SU-DHL-6 (cell line): Measurements from ENCODE around the gene TNFRSF19.

Source experiments
- H2AFZ ChIP-seq: fragments of 200-600 bp; sonication (generic); 2 replicates; pipeline ENCODE4 v1.6.1; 2014; ENCODE audit warnings: low read depth, mild to moderate bottlenecking, moderate library complexity, mixed read lengths, antibody characterized with exemption, low read length; ENCODE audit not compliant: severe bottlenecking
- H3F3A ChIP-seq: fragments of 200-600 bp; shearing (Covaris generic); 2 replicates; pipeline ENCODE4 v1.6.0; 2016; ENCODE audit warnings: antibody characterized with exemption, mild to moderate bottlenecking; ENCODE audit not compliant: insufficient read depth
- H3K27ac ChIP-seq: fragments of 200-600 bp; sonication (generic); 2 replicates; pipeline ENCODE4 v1.5.1; 2016; ENCODE audit warnings: low read depth, mild to moderate bottlenecking, low read length, moderate library complexity, mixed read lengths
- H3K27me3 ChIP-seq: fragments of 200-600 bp; sonication (generic), shearing (Covaris generic); 2 replicates; pipeline ENCODE4 v1.6.0; 2014; ENCODE audit warnings: mild to moderate bottlenecking, low read length
- H3K36me3 ChIP-seq: fragments of 200-600 bp; sonication (generic); 2 replicates; pipeline ENCODE4 v1.6.1; 2014; ENCODE audit warnings: mild to moderate bottlenecking, low read length, mixed read lengths
- H3K4me2 ChIP-seq: fragments of 300-600, 200-600 bp; shearing (Covaris generic), sonication (generic); 2 replicates; pipeline ENCODE4 v1.6.0; 2014; ENCODE audit warnings: low read length, low read depth, mild to moderate bottlenecking; ENCODE audit not compliant: poor library complexity, severe bottlenecking
- H3K4me3 ChIP-seq: fragments of 200-600 bp; sonication (generic); 2 replicates; pipeline ENCODE4 v1.5.1; 2014; ENCODE audit warnings: antibody characterized with exemption, low read length, mild to moderate bottlenecking, mixed read lengths; ENCODE audit not compliant: insufficient read depth, poor library complexity, severe bottlenecking
- H3K79me2 ChIP-seq: fragments of 200-600 bp; sonication (generic); 2 replicates; pipeline ENCODE4 v1.6.1; 2014; ENCODE audit warnings: mild to moderate bottlenecking, low read length, moderate library complexity; ENCODE audit not compliant: insufficient read depth
- H3K9ac ChIP-seq: fragments of 200-600 bp; sonication (generic); 2 replicates; pipeline ENCODE4 v1.7.0; 2014; ENCODE audit warnings: mild to moderate bottlenecking, low read length
- H3K9me2 ChIP-seq: fragments of 200-600 bp; sonication (generic); replicated peaks from 2 replicates; pipeline ENCODE4 v1.6.1; 2014; ENCODE audit warnings: low read length; ENCODE audit not compliant: insufficient read depth
- H3K9me3 ChIP-seq: fragments of 200-600 bp; sonication (generic); 2 replicates; pipeline ENCODE4 v1.6.1; 2014; ENCODE audit warnings: low read length, mixed read lengths; ENCODE audit not compliant: insufficient read depth
- H4K20me1 ChIP-seq: fragments of 200-600 bp; sonication (generic); 2 replicates; pipeline ENCODE4 v1.6.1; 2014; ENCODE audit warnings: low read depth, mild to moderate bottlenecking, antibody characterized with exemption, low read length, moderate library complexity, mixed read lengths
- EZH2phosphoT487 ChIP-seq: fragments of 200-600 bp; sonication (generic), shearing (Covaris generic); conservative IDR thresholded peaks from 2 replicates; pipeline ENCODE4 v1.6.1; 2018; ENCODE audit warnings: mild to moderate bottlenecking, antibody characterized with exemption, low read length, moderate library complexity, mixed read lengths
- TF ChIP-seq, protein P1 (sequence below): fragments of 200-600 bp; sonication (generic); IDR thresholded peaks from one replicate; pipeline ENCODE4 v1.5.1; 2017; ENCODE audit warnings: antibody characterized with exemption, mild to moderate bottlenecking, low read length, moderate library complexity; ENCODE audit not compliant: insufficient read depth, poor library complexity, severe bottlenecking

The TNFRSF19 gene

DNA sequence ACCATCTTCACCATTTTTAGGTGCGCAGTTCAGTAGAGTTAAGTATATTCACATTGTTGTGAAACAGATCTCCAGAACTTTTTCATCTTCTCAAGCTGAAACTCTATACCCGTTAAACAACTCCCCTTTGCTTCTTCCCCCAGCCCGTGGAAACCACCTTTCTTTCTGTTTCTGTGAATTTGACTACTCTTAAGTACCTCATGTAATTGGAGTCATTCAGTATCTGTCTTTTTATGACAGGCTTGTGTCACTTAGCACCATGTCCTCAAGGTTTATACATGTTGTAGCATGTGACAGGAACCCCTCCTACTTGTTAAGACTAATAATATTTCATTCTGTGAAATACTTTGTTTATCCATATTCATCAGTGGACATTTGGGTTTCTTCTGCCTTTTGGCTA lies 52.8 kb downstream of the TNFRSF19 start:
- H3K9me3 ChIP-seq: no peaks in the 10 kb centered on the region
- H3K36me3 ChIP-seq: no peaks in the 10 kb centered on the region
- H4K20me1 ChIP-seq: no peaks in the 10 kb centered on the region
- no peak overlapping the region for H3K4me2 ChIP-seq
- H3K9ac ChIP-seq: no peak overlapping the region
- TF ChIP-seq, protein P1, sequence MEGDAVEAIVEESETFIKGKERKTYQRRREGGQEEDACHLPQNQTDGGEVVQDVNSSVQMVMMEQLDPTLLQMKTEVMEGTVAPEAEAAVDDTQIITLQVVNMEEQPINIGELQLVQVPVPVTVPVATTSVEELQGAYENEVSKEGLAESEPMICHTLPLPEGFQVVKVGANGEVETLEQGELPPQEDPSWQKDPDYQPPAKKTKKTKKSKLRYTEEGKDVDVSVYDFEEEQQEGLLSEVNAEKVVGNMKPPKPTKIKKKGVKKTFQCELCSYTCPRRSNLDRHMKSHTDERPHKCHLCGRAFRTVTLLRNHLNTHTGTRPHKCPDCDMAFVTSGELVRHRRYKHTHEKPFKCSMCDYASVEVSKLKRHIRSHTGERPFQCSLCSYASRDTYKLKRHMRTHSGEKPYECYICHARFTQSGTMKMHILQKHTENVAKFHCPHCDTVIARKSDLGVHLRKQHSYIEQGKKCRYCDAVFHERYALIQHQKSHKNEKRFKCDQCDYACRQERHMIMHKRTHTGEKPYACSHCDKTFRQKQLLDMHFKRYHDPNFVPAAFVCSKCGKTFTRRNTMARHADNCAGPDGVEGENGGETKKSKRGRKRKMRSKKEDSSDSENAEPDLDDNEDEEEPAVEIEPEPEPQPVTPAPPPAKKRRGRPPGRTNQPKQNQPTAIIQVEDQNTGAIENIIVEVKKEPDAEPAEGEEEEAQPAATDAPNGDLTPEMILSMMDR: no peak
- TF ChIP-seq EZH2phosphoT487: no peak
- H3K79me2 ChIP-seq: no peaks in the 10 kb centered on the region
- no peaks in the 10 kb centered on the region for H3K9me2 ChIP-seq
- no peak overlapping the region for H2AFZ ChIP-seq
- no peak overlapping the region for H3K4me3 ChIP-seq
- no peak overlapping the region for H3K27ac ChIP-seq
- no peaks in the 10 kb centered on the region for H3F3A ChIP-seq
- H3K27me3 ChIP-seq: no peaks in the 10 kb centered on the region

DNA sequence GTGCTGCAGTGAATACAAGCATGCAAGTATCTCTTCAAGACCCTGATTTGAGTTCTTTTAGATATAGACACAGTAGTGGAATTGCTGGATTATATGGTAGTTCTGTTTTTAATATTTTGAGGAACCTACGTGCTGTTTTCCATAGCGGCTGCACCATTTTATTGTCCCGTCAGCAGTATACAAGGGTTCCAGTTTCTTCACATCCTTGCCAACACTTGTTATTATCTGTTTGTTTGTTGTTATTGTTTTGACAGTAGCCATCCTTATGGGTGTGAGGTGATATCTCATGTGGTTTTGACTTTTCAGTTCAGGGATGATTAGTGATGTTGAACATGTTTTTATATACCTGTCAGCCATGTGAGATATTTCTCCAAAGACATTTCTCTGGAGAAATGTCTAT lies 53.2 kb downstream of the TNFRSF19 start:
- H3K9me2 ChIP-seq: no peaks in the 10 kb centered on the region
- H3F3A ChIP-seq: no peaks in the 10 kb centered on the region
- H2AFZ ChIP-seq: no peak overlapping the region
- no peaks in the 10 kb centered on the region for H3K9me3 ChIP-seq
- TF ChIP-seq, protein P1: no peak
- TF ChIP-seq EZH2phosphoT487: no peak
- no peak overlapping the region for H3K9ac ChIP-seq
- no peak overlapping the region for H3K4me3 ChIP-seq
- H3K27me3 ChIP-seq: no peaks in the 10 kb centered on the region
- H3K27ac ChIP-seq: no peak overlapping the region
- H3K79me2 ChIP-seq: no peaks in the 10 kb centered on the region
- H3K36me3 ChIP-seq: no peaks in the 10 kb centered on the region
- H4K20me1 ChIP-seq: no peaks in the 10 kb centered on the region
- no peak overlapping the region for H3K4me2 ChIP-seq

DNA sequence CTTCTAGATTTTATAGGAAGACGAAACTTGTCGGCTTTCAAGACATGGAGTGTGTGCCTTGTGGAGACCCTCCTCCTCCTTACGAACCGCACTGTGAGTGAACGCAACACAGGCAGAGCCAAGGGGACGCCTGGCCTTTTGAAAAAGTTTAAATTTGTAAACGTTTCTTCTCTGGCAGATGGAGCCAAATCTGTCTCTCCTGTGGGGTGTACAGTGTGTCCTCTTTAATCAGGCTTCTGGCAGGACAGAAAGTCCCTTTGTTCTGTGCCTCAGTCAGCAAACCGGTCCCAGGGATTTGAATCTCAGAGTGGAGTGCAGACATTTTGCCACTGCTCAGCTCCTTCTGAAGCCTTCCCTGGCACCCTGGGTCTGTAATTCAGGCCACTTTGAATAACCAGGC lies 56.5 kb downstream of the TNFRSF19 start:
- H3K27ac ChIP-seq: no peak overlapping the region
- no peak overlapping the region for H3K4me3 ChIP-seq
- H3K9me3 ChIP-seq: no peaks in the 10 kb centered on the region
- no peak overlapping the region for H3K9ac ChIP-seq
- H3K36me3 ChIP-seq: no peaks in the 10 kb centered on the region
- no peak overlapping the region for H2AFZ ChIP-seq
- H4K20me1 ChIP-seq: no peaks in the 10 kb centered on the region
- H3K4me2 ChIP-seq: no peak overlapping the region
- H3K9me2 ChIP-seq: no peaks in the 10 kb centered on the region
- no peaks in the 10 kb centered on the region for H3F3A ChIP-seq
- TF ChIP-seq, protein P1: no peak
- TF ChIP-seq EZH2phosphoT487: no peak
- H3K27me3 ChIP-seq: no peaks in the 10 kb centered on the region
- no peaks in the 10 kb centered on the region for H3K79me2 ChIP-seq

DNA sequence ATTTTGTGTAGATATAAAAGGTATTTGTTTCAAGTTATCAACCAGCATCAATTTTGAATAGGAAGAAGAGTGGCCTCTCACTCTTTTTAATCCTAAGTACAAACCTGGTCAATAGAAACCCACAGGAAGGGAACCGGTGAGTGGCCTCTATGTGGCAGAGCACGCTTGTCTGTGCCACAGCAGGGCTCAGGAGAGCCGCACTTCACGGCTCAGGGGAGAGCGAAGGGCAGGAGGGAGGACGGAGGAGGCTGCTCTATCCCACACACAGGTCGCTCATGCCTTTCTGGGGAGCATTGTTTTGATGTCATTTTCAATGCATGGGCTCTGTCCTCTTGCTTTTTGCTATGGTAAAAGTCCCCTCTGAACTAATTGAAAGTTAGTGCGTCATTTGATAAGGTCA lies 57.2 kb downstream of the TNFRSF19 start:
- no peaks in the 10 kb centered on the region for H3K79me2 ChIP-seq
- no peaks in the 10 kb centered on the region for H3K27me3 ChIP-seq
- no peak overlapping the region for H3K27ac ChIP-seq
- H4K20me1 ChIP-seq: no peaks in the 10 kb centered on the region
- H3K4me2 ChIP-seq: no peak overlapping the region
- no peaks in the 10 kb centered on the region for H3K36me3 ChIP-seq
- H3K4me3 ChIP-seq: no peak overlapping the region
- H2AFZ ChIP-seq: no peak overlapping the region
- no peaks in the 10 kb centered on the region for H3K9me3 ChIP-seq
- TF ChIP-seq, protein P1: no peak
- no peak for TF ChIP-seq EZH2phosphoT487
- H3K9ac ChIP-seq: no peak overlapping the region
- H3F3A ChIP-seq: no peaks in the 10 kb centered on the region
- no peaks in the 10 kb centered on the region for H3K9me2 ChIP-seq
